ENCODE results near the gene BATF3.
"Not testable (repeated sequence)": the region's sequence is repeated elsewhere in the genome, so short reads cannot be mapped to it uniquely, and the experiment has no call there.

The BATF3 gene

GRCh38 chr1:212644866-212645545 is 54.6 kb downstream of the BATF3 start:
- Mint-ChIP-seq H3K27ac (no peak overlapping the region), H3K27me3 (peaks cover 2% of the 10 kb centered on the region), H3K4me3 (no peak overlapping the region), H3K4me1 (ENCODE audit: low read depth) (no peaks in the 10 kb centered on the region), H3K36me3 (no peaks in the 10 kb centered on the region), H3K9me3 (ENCODE audit: low read depth) (peaks cover 4% of the 10 kb centered on the region)

- no peaks in the 10 kb centered on the region for H3K4me1 Mint-ChIP-seq (ENCODE audit: low read depth)
- H3K27ac Mint-ChIP-seq = no peak overlapping the region
- H3K36me3 Mint-ChIP-seq = no peaks in the 10 kb centered on the region
- peaks cover 2% of the 10 kb centered on the region for H3K27me3 Mint-ChIP-seq
- H3K9me3 Mint-ChIP-seq (ENCODE audit: low read depth) = peaks cover 4% of the 10 kb centered on the region
- H3K4me3 Mint-ChIP-seq = no peak overlapping the region
Observed at GRCh38 chr1:212643877-212644276, 55.8 kb downstream of the BATF3 start.

DNA sequence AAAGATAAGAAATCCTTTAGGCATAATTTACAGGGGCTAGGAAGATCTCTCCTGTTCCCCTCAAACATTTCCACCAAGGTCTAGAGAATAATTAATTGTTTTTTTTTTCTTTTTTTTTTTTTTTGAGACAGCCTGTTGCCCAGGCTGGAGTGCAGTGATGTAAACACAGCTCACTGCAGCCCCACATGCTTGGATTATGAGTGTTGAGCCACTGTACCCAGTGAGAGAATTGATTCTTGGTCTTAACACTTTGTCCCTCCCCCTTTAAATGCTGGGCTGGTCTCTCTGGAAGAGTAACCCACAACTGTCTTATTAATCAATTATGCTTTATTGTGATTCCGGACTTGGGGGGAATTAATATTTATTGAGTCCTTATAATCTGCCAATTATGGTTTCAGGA is 57.7 kb downstream of the BATF3 start:
- no peak overlapping the region for H3K27ac Mint-ChIP-seq
- peaks cover 9% of the 10 kb centered on the region for H3K4me1 Mint-ChIP-seq (ENCODE audit: low read depth)
- H3K36me3 Mint-ChIP-seq = no peaks in the 10 kb centered on the region
- peaks cover 4% of the 10 kb centered on the region for H3K9me3 Mint-ChIP-seq (ENCODE audit: low read depth)
- H3K27me3 Mint-ChIP-seq = peaks cover 2% of the 10 kb centered on the region
- H3K4me3 Mint-ChIP-seq = no peak overlapping the region

- peaks cover 4% of the 10 kb centered on the region for H3K9me3 Mint-ChIP-seq (ENCODE audit: low read depth)
- no peak overlapping the region for H3K27ac Mint-ChIP-seq
- H3K27me3 Mint-ChIP-seq = peaks cover 2% of the 10 kb centered on the region
- no peak overlapping the region for H3K4me3 Mint-ChIP-seq
- no peaks in the 10 kb centered on the region for H3K36me3 Mint-ChIP-seq
- H3K4me1 Mint-ChIP-seq (ENCODE audit: low read depth) = peaks cover 25% of the 10 kb centered on the region
Observed at GRCh38 chr1:212640223-212640878, 59.3 kb downstream of the BATF3 start.

DNA sequence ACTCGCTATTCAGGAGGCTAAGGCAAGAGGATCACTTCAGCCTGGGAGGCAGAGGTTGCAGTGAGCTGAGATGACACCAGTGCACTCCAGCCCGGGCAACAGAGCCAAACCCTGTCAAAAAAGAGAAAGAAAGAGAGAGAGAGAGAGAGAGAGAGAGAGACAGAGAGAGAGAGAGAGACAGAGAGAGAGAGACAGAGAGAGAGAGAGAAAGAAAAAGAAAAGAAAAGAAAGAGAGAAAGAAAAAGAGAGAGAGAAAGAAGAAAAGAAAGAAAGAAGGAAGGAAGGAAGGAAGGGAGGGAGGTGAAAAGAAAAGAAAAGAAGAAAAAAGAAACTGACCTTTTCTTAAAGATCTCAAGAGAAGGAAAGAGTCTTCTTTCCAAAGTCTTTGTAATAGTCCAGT is 60.1 kb downstream of the BATF3 start:
- not testable (repeated sequence) for H3K36me3 Mint-ChIP-seq; H3K27ac Mint-ChIP-seq; H3K9me3 Mint-ChIP-seq (ENCODE audit: low read depth); H3K4me3 Mint-ChIP-seq; H3K27me3 Mint-ChIP-seq
- peaks cover 33% of the 10 kb centered on the region for H3K4me1 Mint-ChIP-seq (ENCODE audit: low read depth)

DNA sequence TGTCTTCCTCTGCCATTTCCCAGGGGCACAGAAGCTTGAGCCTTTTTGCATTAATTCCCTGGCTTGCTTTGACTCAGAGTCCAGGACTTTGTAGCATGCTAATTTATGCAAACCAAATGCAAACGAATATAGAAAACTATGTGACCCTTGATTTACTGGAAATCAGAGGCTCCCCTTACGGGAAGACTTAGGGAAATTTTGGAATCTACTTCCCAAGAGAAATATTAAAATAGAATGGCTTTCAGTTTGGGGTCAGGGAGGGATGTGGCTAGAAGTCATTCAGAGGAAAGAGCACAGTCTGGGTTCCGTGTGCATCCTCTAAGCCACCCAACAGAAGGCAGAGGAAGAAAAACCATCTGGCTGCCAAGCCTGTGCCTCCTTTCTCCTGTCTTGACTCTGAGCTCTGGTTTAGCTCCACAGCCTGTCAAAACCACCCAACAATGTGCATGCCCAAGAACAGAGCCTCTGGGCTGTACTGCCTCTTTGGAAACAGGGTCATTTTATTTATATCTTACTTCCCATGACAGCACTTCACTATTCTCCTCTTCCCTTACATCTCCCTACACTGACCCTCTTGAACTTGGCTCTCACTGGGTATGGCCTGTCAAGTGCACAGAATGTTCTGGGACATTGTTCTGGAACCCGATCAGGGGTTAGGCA is 61.0 kb downstream of the BATF3 start:
- peaks cover 4% of the 10 kb centered on the region for H3K9me3 Mint-ChIP-seq (ENCODE audit: low read depth)
- no peak overlapping the region for H3K4me3 Mint-ChIP-seq

GRCh38 chr1:212637902-212638301 is 61.7 kb downstream of the BATF3 start:
- peaks cover 5% of the 10 kb centered on the region for H3K36me3 Mint-ChIP-seq
- H3K4me1 Mint-ChIP-seq (ENCODE audit: low read depth) = peaks cover 34% of the 10 kb centered on the region
- peak overlapping the region; percentile 81 for H3K27ac Mint-ChIP-seq
- peaks cover 4% of the 10 kb centered on the region for H3K9me3 Mint-ChIP-seq (ENCODE audit: low read depth)
- no peak overlapping the region for H3K4me3 Mint-ChIP-seq
- H3K27me3 Mint-ChIP-seq = peaks cover 2% of the 10 kb centered on the region

More for the DNA sequence above, 61.0 kb downstream of the BATF3 start:
- Mint-ChIP-seq H3K36me3 (peaks cover 5% of the 10 kb centered on the region), H3K27me3 (peaks cover 2% of the 10 kb centered on the region), H3K4me1 (ENCODE audit: low read depth) (peaks cover 34% of the 10 kb centered on the region), H3K27ac (no peak overlapping the region)
